Transverse colon (tissue), 3 donors: ENCODE data around the gene RGS7.

Experiments
- CTCF ChIP-seq, 5 experiments: fragments of 200-600 bp in 3 of 5; fragments of 450-650 bp in 2 of 5; sonication (generic) in 3 of 5; IDR thresholded peaks; 1 replicate in 2 of 5; 2 replicates in 3 of 5; pipeline ENCODE4 v1.5.1; 2016 to 2017; ENCODE audit warnings: antibody characterized with exemption in 5 of 5, inconsistent platforms in 3 of 5, mild to moderate bottlenecking in 2 of 5, moderate library complexity in 1 of 5
- EP300 ChIP-seq: sonication (generic); formaldehyde crosslinking; IDR thresholded peaks from one replicate; pipeline ENCODE4 v1.6.1; 2017; ENCODE audit warnings: antibody characterized with exemption, low read depth
- POLR2A ChIP-seq: fragments of 450-650 bp; IDR thresholded peaks from one replicate; pipeline ENCODE4 v1.6.1; 2016; ENCODE audit warnings: antibody characterized with exemption, mild to moderate bottlenecking, moderate library complexity

GRCh38 chr1:241356519-241357365 lies at the start of gene RGS7:
- no peak for TF ChIP-seq CTCF (IDR thresholded peaks at IDR 0.05)
- TF ChIP-seq EP300: no peak
- no peak for TF ChIP-seq POLR2A
